GM13977 (cell line): ENCODE data around the gene LINC01488.

Source experiments
- DNase-seq: peaks from one replicate; pipeline ENCODE4 v3.0.0; 2012; ENCODE audit warnings: low spot score
- in situ Hi-C: fragments of 300-500 bp; cut with MboI; formaldehyde crosslinking; loops from one replicate; pipeline ENCODE4 v1.12.0; 2022; ENCODE audit warnings: low sequenced_read_pairs, low pct_unique_long_range_greater_than_20kb, mixed read lengths, inconsistent platforms; ENCODE audit not compliant: unreplicated experiment
- TF ChIP-seq, protein P1 (sequence below): IDR thresholded peaks from 2 replicates; pipeline ENCODE4 v1.5.1; 2012; ENCODE audit warnings: mild to moderate bottlenecking, control low read depth; ENCODE audit not compliant: insufficient read depth; ENCODE audit errors: extremely low read depth, missing control alignments

The LINC01488 gene

DNA sequence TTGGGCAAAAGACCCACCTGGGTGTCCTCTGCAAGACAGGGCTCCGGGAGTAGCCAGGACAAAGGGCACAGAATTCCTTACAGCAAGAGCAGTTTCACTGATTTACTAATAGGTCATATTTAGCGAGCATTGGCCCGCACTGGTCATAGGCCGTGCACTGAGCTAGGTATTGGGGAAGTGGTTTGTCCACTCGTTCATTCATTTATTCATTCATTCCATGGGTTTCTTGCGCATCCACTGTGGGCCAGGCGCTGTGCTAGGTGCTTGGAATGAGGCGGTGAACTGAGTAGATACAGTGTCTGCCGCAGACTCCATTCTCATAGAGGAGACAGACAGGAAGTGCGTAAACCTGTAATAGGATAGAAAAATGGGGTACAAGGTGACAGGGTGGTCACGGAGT is 13.2 kb upstream of the LINC01488 start:
- TF ChIP-seq, protein P1, sequence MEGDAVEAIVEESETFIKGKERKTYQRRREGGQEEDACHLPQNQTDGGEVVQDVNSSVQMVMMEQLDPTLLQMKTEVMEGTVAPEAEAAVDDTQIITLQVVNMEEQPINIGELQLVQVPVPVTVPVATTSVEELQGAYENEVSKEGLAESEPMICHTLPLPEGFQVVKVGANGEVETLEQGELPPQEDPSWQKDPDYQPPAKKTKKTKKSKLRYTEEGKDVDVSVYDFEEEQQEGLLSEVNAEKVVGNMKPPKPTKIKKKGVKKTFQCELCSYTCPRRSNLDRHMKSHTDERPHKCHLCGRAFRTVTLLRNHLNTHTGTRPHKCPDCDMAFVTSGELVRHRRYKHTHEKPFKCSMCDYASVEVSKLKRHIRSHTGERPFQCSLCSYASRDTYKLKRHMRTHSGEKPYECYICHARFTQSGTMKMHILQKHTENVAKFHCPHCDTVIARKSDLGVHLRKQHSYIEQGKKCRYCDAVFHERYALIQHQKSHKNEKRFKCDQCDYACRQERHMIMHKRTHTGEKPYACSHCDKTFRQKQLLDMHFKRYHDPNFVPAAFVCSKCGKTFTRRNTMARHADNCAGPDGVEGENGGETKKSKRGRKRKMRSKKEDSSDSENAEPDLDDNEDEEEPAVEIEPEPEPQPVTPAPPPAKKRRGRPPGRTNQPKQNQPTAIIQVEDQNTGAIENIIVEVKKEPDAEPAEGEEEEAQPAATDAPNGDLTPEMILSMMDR, result no peak
- in situ Hi-C loops, result no loop called here
- DNase-seq, result no peak

DNA sequence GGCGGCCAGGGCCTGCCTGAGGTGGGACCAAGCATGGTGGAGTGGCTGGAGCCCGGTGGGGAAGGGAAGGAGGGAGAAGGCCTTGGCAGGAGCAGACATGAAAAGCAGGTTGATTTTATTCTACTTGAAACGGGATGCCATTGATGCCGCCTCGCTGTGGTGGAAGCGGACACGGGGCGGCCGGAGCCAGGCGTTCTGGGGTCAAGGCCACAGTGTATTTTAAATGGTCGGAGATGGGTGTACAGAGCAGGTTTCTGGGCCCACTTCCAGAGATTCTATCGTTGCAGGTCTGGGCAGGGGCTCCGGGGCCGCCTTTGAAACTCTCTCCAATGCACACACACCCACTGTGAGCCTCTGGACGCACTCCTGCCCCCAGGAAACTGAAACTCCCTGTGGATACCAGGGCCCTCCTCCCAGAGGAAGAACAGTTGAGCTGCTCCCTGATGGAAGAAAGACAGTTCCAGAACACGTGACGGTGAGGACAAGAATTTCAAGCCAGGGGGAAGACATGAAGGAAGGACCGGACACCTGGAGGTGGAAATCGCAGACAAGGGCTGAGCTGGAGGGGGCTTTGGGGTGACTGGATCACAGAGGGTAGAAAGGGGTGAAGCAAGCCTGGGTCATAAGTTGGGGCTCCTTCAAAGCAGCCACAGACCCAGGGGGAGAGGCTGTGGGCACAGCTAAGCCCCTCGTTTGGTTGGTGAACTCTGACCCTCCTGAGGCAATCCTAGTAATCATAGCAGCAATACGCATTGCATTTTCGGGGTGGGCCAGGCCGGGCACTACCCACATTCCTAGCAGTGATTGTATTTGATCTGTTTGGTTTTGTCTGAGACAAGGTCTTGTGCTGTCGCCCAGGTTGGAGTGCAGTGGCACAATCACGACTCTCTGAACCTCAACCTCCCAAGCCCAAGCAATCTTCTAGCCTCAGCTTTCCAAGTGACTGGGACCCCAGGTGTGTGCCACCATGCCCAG is 12.3 kb upstream of the LINC01488 start:
- DNase-seq, result no peak
- TF ChIP-seq, protein P1, result no peak
- in situ Hi-C loops, result no loop called here

DNA sequence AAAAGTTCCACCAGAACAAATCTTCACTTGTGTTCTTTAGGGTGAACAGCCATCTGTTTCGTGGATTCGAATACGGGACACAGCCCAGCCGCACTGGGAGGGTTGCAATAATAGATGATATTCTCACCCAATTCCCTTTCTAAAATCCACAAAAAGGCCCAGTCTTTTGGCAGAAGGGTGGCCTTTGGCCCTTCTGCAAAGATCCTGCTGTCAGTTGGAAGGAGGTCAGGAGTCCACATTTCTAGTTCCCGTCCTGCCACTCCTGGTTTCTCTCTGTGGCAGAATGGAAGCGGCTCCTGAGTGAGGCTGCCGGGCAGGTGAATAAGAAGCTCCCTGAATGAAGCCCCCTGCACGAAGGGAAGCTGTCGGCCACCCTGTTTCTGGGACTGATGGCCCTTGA is 11.2 kb upstream of the LINC01488 start:
- TF ChIP-seq, protein P1, result no peak
- in situ Hi-C loops, result no loop called here
- no peak for DNase-seq

DNA sequence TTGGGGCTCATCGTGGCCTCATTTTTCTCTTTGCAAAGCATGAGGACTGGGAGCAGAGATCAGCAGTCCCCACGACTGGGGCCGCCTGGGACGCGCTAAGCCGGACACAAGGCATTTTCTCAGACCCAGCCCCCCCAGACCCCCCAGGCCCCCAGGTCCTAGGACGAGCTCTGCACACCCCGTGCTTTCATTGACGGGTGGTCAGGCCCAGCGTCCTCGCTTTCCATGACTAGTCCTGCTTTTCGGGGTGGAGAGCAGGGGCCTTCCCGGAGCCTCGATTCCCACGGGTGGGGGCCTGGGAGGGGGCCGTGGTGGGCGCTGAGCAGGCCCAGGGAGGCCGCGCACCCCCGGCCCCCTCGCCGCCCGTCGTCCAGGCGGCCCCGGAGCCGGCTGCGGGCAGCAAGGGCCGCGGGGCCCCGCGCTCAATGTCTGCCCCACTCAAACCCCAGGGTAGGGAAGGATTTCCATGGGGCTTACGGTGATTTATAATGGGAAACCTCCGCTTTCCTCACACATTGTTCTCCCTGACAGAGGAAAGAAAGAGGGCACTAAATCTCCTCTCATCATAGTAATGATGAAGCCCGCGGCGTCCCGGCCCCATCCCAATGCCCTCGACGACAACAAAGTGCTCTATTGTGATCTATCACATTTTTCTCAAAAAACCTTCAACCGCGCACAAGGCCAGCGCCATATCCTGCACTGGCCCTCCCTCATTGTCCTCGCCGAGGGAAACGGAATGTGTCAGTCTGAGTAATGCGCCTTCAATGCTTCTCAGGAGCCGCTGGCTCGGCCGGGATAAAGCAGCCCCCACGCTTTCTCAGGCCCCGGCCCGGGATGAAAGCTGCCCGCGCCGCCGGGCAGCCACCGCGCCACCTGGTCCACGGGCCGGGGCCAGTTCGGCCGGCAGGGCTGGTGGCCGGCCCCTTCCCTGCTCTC is 10.4 kb upstream of the LINC01488 start:
- TF ChIP-seq, protein P1, result no peak
- DNase-seq, result no peak
- in situ Hi-C loops, result no loop called here

DNA sequence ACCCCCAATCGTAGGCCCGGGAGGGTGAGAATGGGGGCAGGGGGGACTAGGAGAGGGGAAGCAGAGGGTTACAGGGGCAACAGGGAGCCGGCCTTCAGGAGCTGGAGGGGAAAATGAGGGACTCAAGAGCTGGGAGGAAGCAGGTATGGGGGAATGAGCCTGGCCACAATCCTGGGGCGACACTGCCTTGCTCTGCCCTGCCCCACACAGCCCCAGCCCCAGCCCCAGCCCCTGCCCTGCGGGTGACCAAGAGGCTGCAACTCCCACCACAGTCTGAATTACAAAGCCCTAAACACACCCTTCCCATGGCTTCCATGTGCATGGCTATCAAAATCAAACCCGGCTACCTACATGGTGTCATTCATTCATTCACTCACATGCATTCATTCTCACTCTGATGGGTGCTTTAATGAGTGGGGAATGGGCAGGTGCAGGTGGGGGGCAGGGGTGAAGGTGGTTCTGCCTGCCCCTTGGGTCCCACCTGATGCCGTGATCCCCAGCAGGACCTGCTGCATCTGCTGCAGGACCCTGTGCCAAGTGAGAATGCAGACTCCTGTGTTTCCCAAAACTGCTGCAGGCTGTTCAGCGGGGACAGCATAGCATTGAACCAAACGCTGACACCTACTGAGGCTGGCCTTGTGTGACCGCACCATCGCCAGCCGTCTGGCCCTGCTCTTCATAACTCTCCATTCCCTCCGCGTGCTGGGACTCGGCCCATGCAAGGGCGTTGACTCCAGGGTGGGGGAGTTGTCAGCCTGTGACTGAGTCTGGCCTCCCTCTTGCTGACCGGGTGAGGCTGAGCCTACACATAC is 9.5 kb upstream of the LINC01488 start:
- no peak for DNase-seq
- TF ChIP-seq, protein P1, result no peak
- in situ Hi-C loops, result no loop called here
